K562 (cell line): Measurements from ENCODE around the gene SOCS2. TPM values are rescaled to one million over a fixed set of nuclear protein-coding genes. Genes with fewer than 3 reads are reported as not detected.
A peak's percentile ranks its signal among the peaks of the same experiment; 100 is the strongest.

ENCODE experiments used
- ARID1B ChIP-seq: fragments of 450-650 bp; IDR thresholded peaks from 2 replicates; pipeline ENCODE4 v1.6.1; 2016; ENCODE audit warnings: antibody characterized with exemption, mild to moderate bottlenecking, inconsistent platforms
- CBFA2T3 ChIP-seq: fragments of 450-650 bp; IDR thresholded peaks from 2 replicates; pipeline ENCODE4 v1.6.1; 2017
- DPF2 ChIP-seq: fragments of 450-650 bp; IDR thresholded peaks from 2 replicates; pipeline ENCODE4 v1.6.1; 2016
- FOSL1 ChIP-seq: fragments of 200-800 bp; sonication (Bioruptor generic); conservative IDR thresholded peaks from 2 replicates; pipeline ENCODE4 v1.6.1; 2016; ENCODE audit warnings: missing genetic modification characterization, missing compliant biosample characterization
- SAFB2 ChIP-seq: fragments of 200-400 bp; formaldehyde crosslinking; IDR thresholded peaks from 2 replicates; pipeline ENCODE4 v1.6.1; 2018; ENCODE audit warnings: borderline replicate concordance, low read length, low read depth, moderate library complexity; ENCODE audit not compliant: severe bottlenecking
- STAT5A ChIP-seq: IDR thresholded peaks from 2 replicates; pipeline ENCODE4 v1.6.1; 2012; ENCODE audit warnings: low read length, inconsistent platforms, borderline replicate concordance
- ZNF184 ChIP-seq: sonication (generic); formaldehyde crosslinking; IDR thresholded peaks from 2 replicates; pipeline ENCODE4 v1.5.0; 2020; ENCODE audit warnings: missing genetic modification reagents
- ZNF311 ChIP-seq: fragments of 250-450 bp; sonication (Bioruptor Pico); IDR thresholded peaks from 2 replicates; pipeline ENCODE4 v1.4.0; 2020; ENCODE audit warnings: mild to moderate bottlenecking, moderate library complexity
- polyA plus RNA-seq, 8 experiments: library from polyadenylated mRNA; depleted of rRNA in 4 of 8; stranded (reverse) in 5 of 8; unstranded in 3 of 8; fragments of >200 nt; fragmentation: Nextera tagmentation in 2 of 8; fragmentation: Illumina TruSeq in 1 of 8; extraction: Ambion mirVana in 2 of 8; extraction: Trizol in 1 of 8; gene quantifications; 2 replicates each; pipeline versions ENCODE4 v1.2.1 to v1.2.3, GENCODE V29; 2011 to 2014; ENCODE audit warnings: inconsistent platforms in 1 of 8, missing spikeins in 1 of 8
- total RNA-seq, 7 experiments: library from RNA; depleted of rRNA in 6 of 7; stranded (reverse); fragments of >200 nt in 6 of 7; fragmentation: Illumina TruSeq in 2 of 7; extraction: Trizol in 2 of 7; gene quantifications; 2 replicates each; pipeline versions ENCODE4 v1.2.1 to v1.2.3, GENCODE V29; 2011 to 2021; ENCODE audit warnings: low replicate concordance in 1 of 7
- TF ChIP-seq, protein P1 (sequence below), 2 experiments: fragments of 450-650 bp; formaldehyde crosslinking in 1 of 2; IDR thresholded peaks; 2 replicates each; pipeline versions ENCODE4 v1.4.0 to v1.6.1; 2014 to 2020; ENCODE audit warnings: mild to moderate bottlenecking in 2 of 2, borderline replicate concordance in 1 of 2, low read depth in 1 of 2

SOCS2 gene
- total and polyA plus RNA-seq, 9 of the 15 experiments (the other 6 are each of a cell fraction or from before 2014, with no cell fraction given), result 37.0 to 162 (median 98.7) TPM

DNA sequence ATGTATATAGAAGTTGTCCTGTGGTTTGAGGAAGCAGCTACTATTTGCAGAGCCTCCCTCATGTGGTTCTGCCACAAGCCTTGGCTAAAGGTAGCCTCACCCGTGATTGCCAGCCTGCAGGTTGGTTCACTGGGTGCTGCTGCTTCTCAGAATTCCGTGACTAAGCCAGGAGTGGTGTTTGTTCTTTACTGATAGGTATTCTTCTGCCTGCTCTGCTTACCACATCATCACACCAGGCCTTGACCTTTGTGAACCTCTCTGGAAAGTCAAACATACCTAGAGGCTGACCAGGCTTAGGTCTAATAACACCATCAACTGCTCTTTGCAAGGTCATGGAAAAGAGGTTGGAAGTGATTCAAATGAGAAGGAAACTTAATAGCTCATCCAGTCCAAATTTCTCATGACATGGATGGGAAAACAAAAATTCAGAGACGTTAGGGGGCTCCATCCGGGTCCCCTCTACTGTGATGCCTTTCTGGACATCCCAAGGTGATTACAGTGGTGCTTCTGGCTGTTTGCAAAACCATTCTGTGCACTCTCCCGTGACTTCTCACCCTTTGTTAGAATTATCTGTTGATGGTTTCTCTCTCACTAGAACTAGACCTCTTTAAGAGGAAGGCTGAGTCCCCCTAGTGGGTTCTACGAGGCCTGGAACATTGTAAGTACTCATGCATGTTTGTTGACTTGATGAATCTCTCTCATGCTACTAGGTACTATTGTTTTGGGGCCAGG, 8.5 kb upstream of the SOCS2 start (continued):
- TF ChIP-seq, protein P1, sequence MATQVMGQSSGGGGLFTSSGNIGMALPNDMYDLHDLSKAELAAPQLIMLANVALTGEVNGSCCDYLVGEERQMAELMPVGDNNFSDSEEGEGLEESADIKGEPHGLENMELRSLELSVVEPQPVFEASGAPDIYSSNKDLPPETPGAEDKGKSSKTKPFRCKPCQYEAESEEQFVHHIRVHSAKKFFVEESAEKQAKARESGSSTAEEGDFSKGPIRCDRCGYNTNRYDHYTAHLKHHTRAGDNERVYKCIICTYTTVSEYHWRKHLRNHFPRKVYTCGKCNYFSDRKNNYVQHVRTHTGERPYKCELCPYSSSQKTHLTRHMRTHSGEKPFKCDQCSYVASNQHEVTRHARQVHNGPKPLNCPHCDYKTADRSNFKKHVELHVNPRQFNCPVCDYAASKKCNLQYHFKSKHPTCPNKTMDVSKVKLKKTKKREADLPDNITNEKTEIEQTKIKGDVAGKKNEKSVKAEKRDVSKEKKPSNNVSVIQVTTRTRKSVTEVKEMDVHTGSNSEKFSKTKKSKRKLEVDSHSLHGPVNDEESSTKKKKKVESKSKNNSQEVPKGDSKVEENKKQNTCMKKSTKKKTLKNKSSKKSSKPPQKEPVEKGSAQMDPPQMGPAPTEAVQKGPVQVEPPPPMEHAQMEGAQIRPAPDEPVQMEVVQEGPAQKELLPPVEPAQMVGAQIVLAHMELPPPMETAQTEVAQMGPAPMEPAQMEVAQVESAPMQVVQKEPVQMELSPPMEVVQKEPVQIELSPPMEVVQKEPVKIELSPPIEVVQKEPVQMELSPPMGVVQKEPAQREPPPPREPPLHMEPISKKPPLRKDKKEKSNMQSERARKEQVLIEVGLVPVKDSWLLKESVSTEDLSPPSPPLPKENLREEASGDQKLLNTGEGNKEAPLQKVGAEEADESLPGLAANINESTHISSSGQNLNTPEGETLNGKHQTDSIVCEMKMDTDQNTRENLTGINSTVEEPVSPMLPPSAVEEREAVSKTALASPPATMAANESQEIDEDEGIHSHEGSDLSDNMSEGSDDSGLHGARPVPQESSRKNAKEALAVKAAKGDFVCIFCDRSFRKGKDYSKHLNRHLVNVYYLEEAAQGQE (IDR thresholded peaks at IDR 0.05; ENCODE audit: borderline replicate concordance), result peak; percentile 37; the same call in 1 of the 2 replicates
- TF ChIP-seq, protein P1 (CRISPR knock-in tag; IDR thresholded peaks at IDR 0.05; ENCODE audit: low read depth), result no peak
- peak; percentile 71 for TF ChIP-seq CBFA2T3
- no peak for TF ChIP-seq SAFB2
- 0 out of 2 replicates have a peak, but pooled peaks have one; percentile 23 for TF ChIP-seq DPF2
- peak; percentile 61 for TF ChIP-seq ARID1B
- peak; percentile 51 for TF ChIP-seq STAT5A
- TF ChIP-seq FOSL1 (tag), result peak; percentile 67
- peak; percentile 76 for TF ChIP-seq ZNF184 (CRISPR knock-in tag)
- TF ChIP-seq ZNF311 (CRISPR knock-in tag), result no peak
